ENCODE measurements around the gene LRRC75A. TPM values are rescaled to one million over a fixed set of nuclear protein-coding genes. Genes with fewer than 3 reads are reported as not detected.
A peak's percentile ranks its signal among the peaks of the same experiment; 100 is the strongest.

Gene LRRC75A
- total RNA-seq, 1 donor from 2014 or later, result 0.08 TPM

GRCh38 chr17:16492613-16493530 lies 879 bp upstream of the LRRC75A start:
- no peak for ATAC-seq

GRCh38 chr17:16491131-16491702 lies 776 bp downstream of the LRRC75A start:
- no peak for ATAC-seq

GRCh38 chr17:16489431-16489830 lies 2.6 kb downstream of the LRRC75A start:
- ATAC-seq, result no peak

GRCh38 chr17:16488968-16489337 lies 3.0 kb downstream of the LRRC75A start:
- ATAC-seq, result no peak

- ATAC-seq, result no peak
These were observed 3.6 kb downstream of the LRRC75A start for GRCh38 chr17:16488186-16488967.

- peak; percentile 64 for ATAC-seq
These were observed 5.4 kb downstream of the LRRC75A start for GRCh38 chr17:16486373-16487250.

GRCh38 chr17:16484445-16485175 lies 7.4 kb downstream of the LRRC75A start:
- no peak for ATAC-seq

GRCh38 chr17:16483021-16483645 lies 8.9 kb downstream of the LRRC75A start:
- ATAC-seq, result no peak

GRCh38 chr17:16482253-16482652 lies 9.7 kb downstream of the LRRC75A start:
- ATAC-seq, result no peak

- no peak for ATAC-seq
These were observed 11.0 kb downstream of the LRRC75A start for GRCh38 chr17:16480995-16481394.

GRCh38 chr17:16479264-16479663 lies 12.7 kb downstream of the LRRC75A start:
- no peak for ATAC-seq

- no peak for ATAC-seq
These were observed 13.3 kb downstream of the LRRC75A start for GRCh38 chr17:16478649-16479048.

GRCh38 chr17:16477666-16478065 lies 14.3 kb downstream of the LRRC75A start:
- ATAC-seq, result no peak

- no peak for ATAC-seq
These were observed 14.7 kb downstream of the LRRC75A start for GRCh38 chr17:16477255-16477654.

- no peak for ATAC-seq
These were observed 16.8 kb downstream of the LRRC75A start for GRCh38 chr17:16475179-16475704.

- no peak for ATAC-seq
These were observed 17.8 kb downstream of the LRRC75A start for GRCh38 chr17:16474012-16474725.

- peak; percentile 25 for ATAC-seq
These were observed 18.7 kb downstream of the LRRC75A start for GRCh38 chr17:16473044-16474011.

- ATAC-seq, result no peak
These were observed 19.5 kb downstream of the LRRC75A start for GRCh38 chr17:16472539-16472938.

GRCh38 chr17:16471295-16471694 lies 20.7 kb downstream of the LRRC75A start:
- ATAC-seq, result no peak

Measured in esophagus mucosa (tissue), 1 donor.